Neural cell (in vitro differentiated cells): ENCODE results near the gene PKHD1.

Experiments
- EP300 ChIP-seq: fragments of 450-650 bp; conservative IDR thresholded peaks from 2 replicates; pipeline ENCODE4 v1.6.1; 2014; ENCODE audit warnings: antibody characterized with exemption, mild to moderate bottlenecking, moderate library complexity; ENCODE audit not compliant: poor library complexity, severe bottlenecking
- EZH2 ChIP-seq: fragments of 200-600, 300-800 bp; shearing (Covaris generic), sonication (generic); IDR thresholded peaks from 2 replicates; pipeline ENCODE4 v1.6.1; 2014; ENCODE audit warnings: antibody characterized with exemption, low read length, borderline replicate concordance, mild to moderate bottlenecking; ENCODE audit not compliant: insufficient read depth, poor library complexity, severe bottlenecking
- POLR2AphosphoS5 ChIP-seq: IDR thresholded peaks from 2 replicates; pipeline ENCODE4 v1.6.1; 2012
- RAD21 ChIP-seq: fragments of 450-650 bp; conservative IDR thresholded peaks from 2 replicates; pipeline ENCODE4 v1.6.1; 2014; ENCODE audit warnings: antibody characterized with exemption, mild to moderate bottlenecking, moderate library complexity
- SMC3 ChIP-seq: fragments of 450-650 bp; conservative IDR thresholded peaks from 2 replicates; pipeline ENCODE4 v1.6.1; 2014; ENCODE audit warnings: antibody characterized with exemption, mild to moderate bottlenecking, moderate library complexity; ENCODE audit not compliant: poor library complexity
- TAF1 ChIP-seq: IDR thresholded peaks from 2 replicates; pipeline ENCODE4 v1.6.1; 2012; ENCODE audit warnings: low read depth
- TF ChIP-seq, protein P1 (sequence below): fragments of 450-650 bp; IDR thresholded peaks from 2 replicates; pipeline ENCODE4 v1.5.1; 2014; ENCODE audit warnings: antibody characterized with exemption, mild to moderate bottlenecking, moderate library complexity; ENCODE audit not compliant: poor library complexity, severe bottlenecking
- TF ChIP-seq, protein P2 (sequence below): IDR thresholded peaks from 2 replicates; pipeline ENCODE4 v1.6.1; 2012; ENCODE audit warnings: borderline replicate concordance

DNA sequence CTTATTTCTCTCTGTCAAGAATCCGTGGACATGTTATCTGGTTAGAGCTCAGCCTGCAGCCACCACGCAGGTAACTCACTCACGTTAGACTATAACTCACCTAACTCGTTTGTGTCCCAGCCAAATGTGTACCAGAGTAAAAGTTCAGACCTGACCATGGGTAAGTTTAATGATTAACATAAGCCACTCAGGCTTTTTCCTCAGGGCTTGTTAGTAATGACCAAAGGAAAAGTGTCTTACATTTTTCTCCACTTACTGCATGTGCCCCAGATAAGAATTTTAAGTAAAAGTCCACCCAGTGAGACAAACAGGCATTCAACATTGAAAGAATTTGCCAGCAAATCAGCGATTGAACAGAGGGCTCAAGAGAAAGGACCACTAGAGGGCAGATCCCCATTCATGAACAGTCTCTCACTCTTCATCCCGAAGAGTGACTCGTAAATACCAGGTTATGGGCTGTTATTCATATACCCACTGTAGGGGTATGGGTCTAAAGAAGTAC, at the start of gene PKHD1:
- TF ChIP-seq, protein P1, sequence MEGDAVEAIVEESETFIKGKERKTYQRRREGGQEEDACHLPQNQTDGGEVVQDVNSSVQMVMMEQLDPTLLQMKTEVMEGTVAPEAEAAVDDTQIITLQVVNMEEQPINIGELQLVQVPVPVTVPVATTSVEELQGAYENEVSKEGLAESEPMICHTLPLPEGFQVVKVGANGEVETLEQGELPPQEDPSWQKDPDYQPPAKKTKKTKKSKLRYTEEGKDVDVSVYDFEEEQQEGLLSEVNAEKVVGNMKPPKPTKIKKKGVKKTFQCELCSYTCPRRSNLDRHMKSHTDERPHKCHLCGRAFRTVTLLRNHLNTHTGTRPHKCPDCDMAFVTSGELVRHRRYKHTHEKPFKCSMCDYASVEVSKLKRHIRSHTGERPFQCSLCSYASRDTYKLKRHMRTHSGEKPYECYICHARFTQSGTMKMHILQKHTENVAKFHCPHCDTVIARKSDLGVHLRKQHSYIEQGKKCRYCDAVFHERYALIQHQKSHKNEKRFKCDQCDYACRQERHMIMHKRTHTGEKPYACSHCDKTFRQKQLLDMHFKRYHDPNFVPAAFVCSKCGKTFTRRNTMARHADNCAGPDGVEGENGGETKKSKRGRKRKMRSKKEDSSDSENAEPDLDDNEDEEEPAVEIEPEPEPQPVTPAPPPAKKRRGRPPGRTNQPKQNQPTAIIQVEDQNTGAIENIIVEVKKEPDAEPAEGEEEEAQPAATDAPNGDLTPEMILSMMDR, result no peak
- TF ChIP-seq EZH2, result no peak
- no peak for TF ChIP-seq SMC3
- no peak for TF ChIP-seq POLR2AphosphoS5
- no peak for TF ChIP-seq RAD21
- no peak for TF ChIP-seq EP300
- TF ChIP-seq, protein P2, sequence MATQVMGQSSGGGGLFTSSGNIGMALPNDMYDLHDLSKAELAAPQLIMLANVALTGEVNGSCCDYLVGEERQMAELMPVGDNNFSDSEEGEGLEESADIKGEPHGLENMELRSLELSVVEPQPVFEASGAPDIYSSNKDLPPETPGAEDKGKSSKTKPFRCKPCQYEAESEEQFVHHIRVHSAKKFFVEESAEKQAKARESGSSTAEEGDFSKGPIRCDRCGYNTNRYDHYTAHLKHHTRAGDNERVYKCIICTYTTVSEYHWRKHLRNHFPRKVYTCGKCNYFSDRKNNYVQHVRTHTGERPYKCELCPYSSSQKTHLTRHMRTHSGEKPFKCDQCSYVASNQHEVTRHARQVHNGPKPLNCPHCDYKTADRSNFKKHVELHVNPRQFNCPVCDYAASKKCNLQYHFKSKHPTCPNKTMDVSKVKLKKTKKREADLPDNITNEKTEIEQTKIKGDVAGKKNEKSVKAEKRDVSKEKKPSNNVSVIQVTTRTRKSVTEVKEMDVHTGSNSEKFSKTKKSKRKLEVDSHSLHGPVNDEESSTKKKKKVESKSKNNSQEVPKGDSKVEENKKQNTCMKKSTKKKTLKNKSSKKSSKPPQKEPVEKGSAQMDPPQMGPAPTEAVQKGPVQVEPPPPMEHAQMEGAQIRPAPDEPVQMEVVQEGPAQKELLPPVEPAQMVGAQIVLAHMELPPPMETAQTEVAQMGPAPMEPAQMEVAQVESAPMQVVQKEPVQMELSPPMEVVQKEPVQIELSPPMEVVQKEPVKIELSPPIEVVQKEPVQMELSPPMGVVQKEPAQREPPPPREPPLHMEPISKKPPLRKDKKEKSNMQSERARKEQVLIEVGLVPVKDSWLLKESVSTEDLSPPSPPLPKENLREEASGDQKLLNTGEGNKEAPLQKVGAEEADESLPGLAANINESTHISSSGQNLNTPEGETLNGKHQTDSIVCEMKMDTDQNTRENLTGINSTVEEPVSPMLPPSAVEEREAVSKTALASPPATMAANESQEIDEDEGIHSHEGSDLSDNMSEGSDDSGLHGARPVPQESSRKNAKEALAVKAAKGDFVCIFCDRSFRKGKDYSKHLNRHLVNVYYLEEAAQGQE, result no peak
- no peak for TF ChIP-seq TAF1
